A673 (cell line): ENCODE data around the gene DAP3.
"Not testable (repeated sequence)": the region's sequence is repeated elsewhere in the genome, so short reads cannot be mapped to it uniquely, and the experiment has no call there.

Experiments used
- EZH2 ChIP-seq: fragments of 200-600 bp; sonication (generic); IDR thresholded peaks from 2 replicates; pipeline ENCODE4 v1.6.1; 2017; ENCODE audit warnings: borderline replicate concordance, low read depth, mild to moderate bottlenecking, mixed read lengths, antibody characterized with exemption, low read length; ENCODE audit not compliant: poor library complexity, severe bottlenecking
- TF ChIP-seq, protein P1 (sequence below): fragments of 300-800, 200-600 bp; sonication (generic); conservative IDR thresholded peaks from 2 replicates; pipeline ENCODE4 v1.5.1; 2017; ENCODE audit warnings: low read depth, mild to moderate bottlenecking, antibody characterized with exemption, low read length, moderate library complexity, mixed read lengths

DNA sequence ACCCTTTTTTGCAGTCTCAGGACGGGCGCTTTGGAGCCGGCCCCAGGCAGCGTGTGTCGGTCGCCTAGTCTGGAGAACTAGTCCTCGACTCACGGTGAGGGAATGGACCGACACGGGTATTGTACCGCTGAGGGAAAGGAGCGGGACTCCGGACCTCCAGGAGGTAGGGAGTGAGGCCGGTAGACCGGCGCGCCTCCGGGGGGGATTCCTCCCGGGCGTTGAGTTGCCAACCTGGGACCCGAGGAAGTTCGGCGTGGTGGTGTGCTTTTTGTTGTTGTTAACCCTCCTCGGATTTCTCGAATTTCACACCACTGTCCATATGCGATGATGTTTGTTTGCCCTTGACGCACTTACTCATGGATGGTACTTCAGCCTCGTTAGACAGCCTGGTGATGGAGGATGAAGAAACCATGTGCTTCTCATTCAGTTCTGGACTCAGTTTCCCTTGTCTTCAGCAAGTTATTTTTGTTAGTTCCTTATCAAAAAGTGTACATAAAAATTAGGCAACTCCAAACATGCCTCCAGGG is at the start of gene DAP3:
- TF ChIP-seq, protein P1, sequence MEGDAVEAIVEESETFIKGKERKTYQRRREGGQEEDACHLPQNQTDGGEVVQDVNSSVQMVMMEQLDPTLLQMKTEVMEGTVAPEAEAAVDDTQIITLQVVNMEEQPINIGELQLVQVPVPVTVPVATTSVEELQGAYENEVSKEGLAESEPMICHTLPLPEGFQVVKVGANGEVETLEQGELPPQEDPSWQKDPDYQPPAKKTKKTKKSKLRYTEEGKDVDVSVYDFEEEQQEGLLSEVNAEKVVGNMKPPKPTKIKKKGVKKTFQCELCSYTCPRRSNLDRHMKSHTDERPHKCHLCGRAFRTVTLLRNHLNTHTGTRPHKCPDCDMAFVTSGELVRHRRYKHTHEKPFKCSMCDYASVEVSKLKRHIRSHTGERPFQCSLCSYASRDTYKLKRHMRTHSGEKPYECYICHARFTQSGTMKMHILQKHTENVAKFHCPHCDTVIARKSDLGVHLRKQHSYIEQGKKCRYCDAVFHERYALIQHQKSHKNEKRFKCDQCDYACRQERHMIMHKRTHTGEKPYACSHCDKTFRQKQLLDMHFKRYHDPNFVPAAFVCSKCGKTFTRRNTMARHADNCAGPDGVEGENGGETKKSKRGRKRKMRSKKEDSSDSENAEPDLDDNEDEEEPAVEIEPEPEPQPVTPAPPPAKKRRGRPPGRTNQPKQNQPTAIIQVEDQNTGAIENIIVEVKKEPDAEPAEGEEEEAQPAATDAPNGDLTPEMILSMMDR, result not testable (repeated sequence)
- TF ChIP-seq EZH2, result not testable (repeated sequence)
